Stimulated activated effector memory CD8-positive, alpha-beta T cell treated with anti-CD3 and anti-CD28 coated beads, Interleukin-12 subunit alpha, Interleukin-12 subunit beta, amount 100 ng/mL, for 72 hours (primary cell): ENCODE data around the gene RNASEH2A.
"Not testable (repeated sequence)": the region's sequence is repeated elsewhere in the genome, so short reads cannot be mapped to it uniquely, and the experiment has no call there.

Source experiments
- ATAC-seq: fragments of 150-1000 bp; cut with Tn5 transposase; 2 replicates; pipeline ENCODE4 v1.10.0; 2021
- DNase-seq, 2 donors: peaks; one replicate each; pipeline ENCODE4 v3.0.0; 2021 to 2022; ENCODE audit warnings: low spot score in 2 of 2
- H3K27ac Mint-ChIP-seq: one replicate; pipeline ENCODE4 v1.8.0; 2022; ENCODE audit warnings: mild to moderate bottlenecking, mixed read lengths
- H3K36me3 Mint-ChIP-seq: one replicate; pipeline ENCODE4 v1.8.0; 2022; ENCODE audit warnings: mild to moderate bottlenecking, mixed read lengths
- H3K4me1 Mint-ChIP-seq: one replicate; pipeline ENCODE4 v1.8.0; 2022; ENCODE audit warnings: mixed read lengths
- H3K4me3 Mint-ChIP-seq: one replicate; pipeline ENCODE4 v1.8.0; 2022; ENCODE audit warnings: mild to moderate bottlenecking, mixed read lengths
- H3K9me3 Mint-ChIP-seq: one replicate; pipeline ENCODE4 v1.8.0; 2022; ENCODE audit warnings: mixed read lengths

Gene RNASEH2A

DNA sequence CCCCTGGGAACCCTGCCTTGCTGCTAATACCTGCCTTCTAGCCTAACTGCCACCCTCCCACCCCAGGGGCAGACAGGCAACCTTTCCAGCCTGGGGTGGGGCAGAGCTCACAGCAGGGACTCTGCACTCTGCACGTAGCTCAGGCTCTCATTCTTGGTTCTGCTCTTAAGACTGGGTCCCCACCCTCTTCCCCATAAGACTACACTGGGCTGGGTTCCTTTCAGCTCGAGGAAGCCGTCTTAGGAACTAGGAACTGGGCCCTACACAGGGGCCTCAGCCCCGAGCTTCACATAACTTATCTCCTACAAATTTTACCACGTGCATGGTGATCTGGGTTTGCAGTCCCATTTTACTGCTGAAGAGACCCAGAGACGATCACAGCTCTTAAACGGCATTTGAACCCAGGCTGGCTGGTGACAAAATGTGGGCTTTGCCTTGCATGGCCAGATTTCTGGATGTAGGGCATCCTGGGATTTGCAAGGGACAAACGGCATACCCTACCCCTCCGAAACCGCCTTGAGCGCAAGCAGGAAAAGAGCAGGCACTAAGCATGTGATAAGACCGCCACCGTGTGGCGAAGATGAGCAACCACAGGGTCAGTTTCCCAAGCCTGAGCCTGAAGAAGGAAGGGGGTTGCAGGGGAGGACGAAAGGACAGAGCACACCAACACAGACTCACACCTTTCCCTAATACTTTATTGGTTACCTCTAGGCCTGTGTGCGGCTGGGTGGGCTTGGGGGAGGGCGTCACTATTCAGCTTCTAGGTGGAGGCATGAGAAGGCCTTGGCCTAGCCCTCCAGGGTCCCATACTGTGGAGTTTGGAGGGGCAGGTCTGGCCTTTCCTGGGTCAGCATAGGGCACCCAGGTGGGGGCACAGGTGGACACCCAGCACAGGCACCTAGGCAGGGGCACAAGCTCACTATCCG, 10.0 kb upstream of the RNASEH2A start:
- no peaks in the 10 kb centered on the region for H3K9me3 Mint-ChIP-seq
- H3K4me3 Mint-ChIP-seq = peak overlapping the region; percentile 98
- H3K27ac Mint-ChIP-seq = peak overlapping the region; percentile 83
- H3K4me1 Mint-ChIP-seq = peaks cover 30% of the 10 kb centered on the region
- DNase-seq (peak; percentile 67 to 89), ATAC-seq (no peak)
- H3K36me3 Mint-ChIP-seq = peaks cover 85% of the 10 kb centered on the region

DNA sequence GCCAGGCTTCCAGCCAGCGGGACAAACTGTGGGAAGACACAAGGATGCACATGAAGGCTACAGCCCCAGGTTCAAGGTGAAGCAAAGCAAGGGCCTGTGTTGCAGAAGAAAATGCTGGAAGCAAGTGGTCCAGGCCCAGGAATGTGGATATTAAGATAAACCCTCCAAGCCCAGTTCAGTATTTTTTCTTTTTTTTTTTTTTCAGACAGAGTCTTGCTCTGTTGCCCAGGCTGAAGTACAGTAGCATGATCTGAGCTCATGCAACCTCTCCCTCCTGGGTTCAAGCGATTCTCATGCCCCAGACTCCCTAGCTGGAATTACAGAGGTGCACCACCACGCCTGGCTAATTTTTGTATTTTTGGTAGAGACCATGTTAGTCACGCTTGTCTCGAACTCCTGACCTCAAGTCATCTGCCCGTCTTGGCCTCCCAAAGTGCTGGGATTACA, 9.2 kb upstream of the RNASEH2A start:
- H3K4me3 Mint-ChIP-seq = no peak overlapping the region
- no peak for DNase-seq
- peaks cover 33% of the 10 kb centered on the region for H3K4me1 Mint-ChIP-seq
- H3K9me3 Mint-ChIP-seq = no peaks in the 10 kb centered on the region
- H3K27ac Mint-ChIP-seq = no peak overlapping the region
- no peak for ATAC-seq
- peaks cover 80% of the 10 kb centered on the region for H3K36me3 Mint-ChIP-seq

DNA sequence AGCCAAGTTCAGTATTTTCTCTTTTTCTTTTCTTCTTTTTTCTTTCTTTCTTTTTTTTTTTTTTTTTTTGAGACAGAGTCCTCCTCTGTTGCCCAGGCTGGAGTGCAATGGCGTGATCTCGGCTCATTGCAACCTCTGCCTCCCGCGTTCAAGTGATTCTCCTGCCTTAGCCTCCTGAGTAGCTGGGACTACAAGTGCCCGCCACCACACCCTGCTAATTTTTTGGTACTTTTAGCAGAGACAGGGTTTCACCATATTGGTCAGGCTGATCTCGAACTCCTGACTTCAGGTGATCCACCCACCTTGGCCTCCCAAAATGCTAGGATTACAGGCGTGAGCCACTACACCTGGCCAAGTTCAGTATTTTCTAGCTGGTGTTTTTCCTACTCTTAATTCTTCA, 8.8 kb upstream of the RNASEH2A start:
- H3K27ac Mint-ChIP-seq, H3K4me3 Mint-ChIP-seq, H3K9me3 Mint-ChIP-seq, ATAC-seq, DNase-seq: not testable (repeated sequence)
- H3K4me1 Mint-ChIP-seq = peaks cover 38% of the 10 kb centered on the region
- peaks cover 76% of the 10 kb centered on the region for H3K36me3 Mint-ChIP-seq

DNA sequence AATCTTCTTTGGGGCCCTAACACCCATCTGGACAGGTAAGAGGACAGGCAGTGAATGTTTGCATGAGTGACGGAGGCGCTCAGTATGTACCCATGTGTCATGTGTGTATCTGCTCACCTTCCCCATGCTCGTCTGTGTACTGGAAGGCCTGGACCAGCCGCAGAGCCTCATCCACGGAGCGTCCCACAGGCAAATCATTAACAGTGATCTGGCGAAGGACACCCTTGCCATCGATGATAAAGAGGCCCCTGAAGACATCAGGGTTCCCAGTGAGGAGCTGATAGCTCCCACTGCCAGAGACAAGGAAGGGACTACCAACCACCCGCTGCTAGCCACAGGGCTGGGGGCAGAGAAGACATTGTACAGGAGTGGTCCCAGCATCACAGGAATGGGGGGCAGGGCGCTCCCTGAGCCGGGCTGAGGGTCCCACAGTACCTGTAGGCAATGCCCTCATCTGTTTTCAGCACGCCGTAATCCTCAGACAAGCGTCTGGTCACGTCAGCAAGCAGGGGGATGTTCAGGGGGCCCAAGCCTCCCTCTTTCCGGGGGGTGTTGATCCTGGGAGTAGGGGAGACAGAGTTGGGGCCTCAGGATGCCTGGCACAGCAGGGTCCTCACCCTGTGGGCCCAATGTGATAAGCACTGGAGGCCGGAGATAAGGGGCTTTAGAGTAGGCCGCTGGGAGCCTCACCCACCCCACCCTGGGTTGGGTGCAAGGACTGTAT, 6.5 kb upstream of the RNASEH2A start:
- DNase-seq = no peak
- Mint-ChIP-seq H3K4me3 (peak overlapping the region; percentile 86), H3K36me3 (peaks cover 59% of the 10 kb centered on the region), H3K9me3 (no peaks in the 10 kb centered on the region), H3K4me1 (peaks cover 29% of the 10 kb centered on the region), H3K27ac (no peak overlapping the region)
- ATAC-seq = no peak

DNA sequence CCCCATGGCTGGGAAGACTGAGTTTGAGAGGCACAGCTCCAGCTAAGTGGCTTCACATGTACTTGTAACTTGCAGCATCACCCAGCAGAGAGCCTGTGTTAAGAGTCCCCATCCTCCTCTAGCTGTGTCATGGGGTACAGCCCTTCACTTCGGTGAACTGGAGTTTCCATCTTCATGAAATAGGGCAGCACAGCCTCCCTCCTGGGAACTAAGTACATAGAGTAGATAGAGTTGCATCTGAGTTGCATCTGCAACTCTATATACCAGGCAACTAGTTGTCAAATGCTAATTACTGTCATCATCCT, 6.0 kb upstream of the RNASEH2A start:
- DNase-seq = no peak
- ATAC-seq = no peak
- H3K27ac Mint-ChIP-seq = peak overlapping the region; percentile 88
- H3K9me3 Mint-ChIP-seq = no peaks in the 10 kb centered on the region
- peaks cover 29% of the 10 kb centered on the region for H3K4me1 Mint-ChIP-seq
- H3K36me3 Mint-ChIP-seq = peaks cover 55% of the 10 kb centered on the region
- peak overlapping the region; percentile 86 for H3K4me3 Mint-ChIP-seq

DNA sequence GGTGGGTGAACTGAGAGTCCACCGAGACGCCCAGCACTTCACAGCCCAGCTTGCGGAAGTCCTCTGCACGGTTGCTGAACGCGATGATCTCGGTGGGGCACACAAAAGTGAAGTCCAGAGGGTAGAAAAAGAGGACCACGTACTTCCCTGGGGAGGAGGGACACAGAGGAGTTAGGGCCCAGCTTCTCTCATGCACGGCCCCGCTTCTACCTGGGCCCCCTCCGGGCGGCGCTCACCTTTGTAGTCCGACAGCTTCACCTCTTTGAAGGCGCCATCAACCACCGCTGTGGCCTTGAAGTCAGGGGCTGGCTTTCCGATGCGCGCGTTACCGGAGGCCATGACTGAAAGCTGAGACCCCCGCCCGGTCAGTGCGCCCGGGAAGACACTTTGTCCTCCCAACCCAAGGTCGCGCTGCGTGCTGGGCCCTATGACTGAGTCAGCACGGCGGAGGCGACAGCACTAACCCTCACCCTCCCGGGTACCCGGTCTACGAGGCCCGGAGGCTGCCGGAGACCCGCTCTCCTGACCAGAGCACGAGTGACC, 5.4 kb upstream of the RNASEH2A start:
- H3K4me1 Mint-ChIP-seq = peaks cover 25% of the 10 kb centered on the region
- peak overlapping the region; percentile 88 for H3K27ac Mint-ChIP-seq
- peak overlapping the region; percentile 86 for H3K4me3 Mint-ChIP-seq
- peaks cover 52% of the 10 kb centered on the region for H3K36me3 Mint-ChIP-seq
- H3K9me3 Mint-ChIP-seq = no peaks in the 10 kb centered on the region
- ATAC-seq (peak; percentile 57), DNase-seq (no peak)

DNA sequence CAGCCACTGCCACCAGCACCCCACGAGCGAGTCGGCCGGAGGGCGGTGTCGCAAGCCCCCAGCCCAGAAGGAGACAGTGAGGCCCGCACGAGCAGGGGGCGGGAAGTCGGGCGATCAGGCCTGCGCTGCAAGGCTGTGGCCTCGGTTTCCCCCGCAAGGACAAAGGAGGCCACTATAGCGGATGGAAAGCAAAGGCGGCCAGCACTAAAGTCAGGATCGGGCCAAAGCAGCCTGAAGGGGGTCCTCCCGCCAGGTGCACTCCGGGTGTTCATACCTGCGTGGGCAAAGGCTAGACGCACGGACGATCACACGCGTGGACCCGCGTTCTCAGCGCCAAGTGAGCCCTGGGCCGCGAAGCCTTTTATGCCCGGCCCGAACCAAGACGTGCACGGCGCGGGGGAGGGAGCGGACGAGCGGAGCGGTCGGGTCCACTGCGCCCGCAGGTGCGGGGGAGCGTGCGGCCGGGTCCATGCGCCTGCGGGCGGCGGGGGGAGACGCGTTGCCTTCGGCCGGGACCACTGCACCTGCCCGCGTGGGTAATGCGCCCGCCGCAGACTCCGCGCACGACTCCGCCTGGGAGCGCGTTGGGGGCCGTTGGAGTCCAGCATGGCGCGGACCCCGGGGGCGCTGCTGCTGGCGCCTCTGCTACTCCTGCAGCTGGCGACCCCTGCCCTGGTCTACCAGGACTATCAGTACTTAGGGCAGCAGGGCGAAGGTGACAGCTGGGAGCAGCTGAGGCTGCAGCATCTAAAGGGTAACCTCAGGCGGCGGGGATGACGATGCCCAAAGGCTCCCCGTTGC, 4.7 kb upstream of the RNASEH2A start, which contains the start of the genes PRDX2 and THSD8:
Gene PRDX2, minus strand, starts transcription at position 335 of the 801 bp plus-strand sequence. CDS start 539 bp downstream, outside the sequence.
Gene THSD8, plus strand, starts transcription at position 604 of the 801 bp plus-strand sequence. Its CDS starts 3 bp downstream, at position 607.
- peak; percentile 78 for ATAC-seq
- Mint-ChIP-seq H3K4me1 (peaks cover 25% of the 10 kb centered on the region), H3K4me3 (peak within 1 kb of the TSS; percentile 86), H3K27ac (peak within 1 kb of the TSS; percentile 88), H3K9me3 (no peaks in the 10 kb centered on the region), H3K36me3 (peaks cover 49% of the 10 kb centered on the region)
- peak; percentile 68 to 88 for DNase-seq

DNA sequence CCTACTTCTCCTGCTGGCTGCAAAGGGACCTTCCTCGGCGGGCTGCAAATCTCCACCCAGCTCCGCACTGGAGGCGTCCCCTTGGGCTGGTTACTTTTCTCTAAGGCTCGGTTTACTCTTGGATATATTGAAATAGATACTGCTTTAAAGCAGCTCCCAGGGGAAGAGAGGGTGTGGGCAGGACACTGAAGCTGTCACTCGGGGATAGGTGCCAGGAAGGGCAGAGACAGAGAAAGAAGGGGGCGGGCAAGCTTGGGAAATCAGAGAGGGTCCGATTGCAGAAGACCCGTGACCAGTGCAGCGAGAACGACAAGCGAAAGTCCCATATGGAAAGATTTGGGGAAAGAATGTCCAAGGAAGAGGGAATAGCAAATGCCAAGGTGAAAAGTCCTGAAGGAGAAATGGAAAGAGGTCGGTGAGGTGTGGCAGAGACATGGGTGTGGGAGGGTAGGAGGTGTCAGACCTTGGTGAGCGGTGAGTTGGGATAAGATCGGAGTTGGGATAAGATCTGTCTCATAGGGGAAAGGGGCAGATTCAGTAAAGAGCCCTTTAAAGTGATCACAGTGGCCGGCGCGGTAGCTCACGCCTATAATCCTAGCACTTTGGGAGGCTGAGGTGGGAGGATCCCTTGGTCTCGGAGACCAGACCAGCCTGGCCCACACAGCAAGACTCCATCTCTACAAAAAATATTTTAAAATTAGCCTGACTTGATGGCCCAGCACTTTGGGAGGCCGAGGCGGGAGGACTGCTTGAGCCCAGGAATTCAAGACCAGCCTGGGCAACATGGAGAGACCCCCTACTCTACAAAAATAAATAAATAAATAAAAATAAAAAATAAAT, 3.9 kb upstream of the RNASEH2A start:
- Mint-ChIP-seq H3K4me3 (peak overlapping the region; percentile 86), H3K9me3 (no peaks in the 10 kb centered on the region), H3K36me3 (peaks cover 52% of the 10 kb centered on the region), H3K4me1 (peaks cover 30% of the 10 kb centered on the region), H3K27ac (no peak overlapping the region)
- DNase-seq (no peak), ATAC-seq (no peak)

DNA sequence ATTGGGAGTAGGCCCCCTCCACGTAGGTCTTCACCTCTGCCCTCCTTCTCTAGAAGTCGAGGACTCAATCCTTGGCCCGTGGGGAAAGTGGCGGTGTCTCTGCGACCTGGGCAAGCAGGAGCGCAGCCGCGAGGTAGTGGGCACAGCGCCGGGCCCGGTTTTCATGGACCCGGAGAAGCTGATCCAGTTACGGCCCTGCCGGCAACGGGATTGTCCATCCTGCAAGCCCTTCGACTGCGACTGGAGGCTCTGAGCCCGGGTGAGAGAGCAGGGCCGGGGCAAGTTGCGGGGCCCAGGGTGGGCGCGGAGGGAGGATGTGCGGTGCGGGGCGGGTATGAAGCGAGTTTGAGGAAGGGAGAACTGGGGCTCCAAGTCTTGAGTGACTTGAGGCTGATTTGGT, 2.3 kb upstream of the RNASEH2A start:
- Mint-ChIP-seq H3K4me3 (no peak overlapping the region), H3K27ac (no peak overlapping the region), H3K36me3 (peaks cover 52% of the 10 kb centered on the region)

DNA sequence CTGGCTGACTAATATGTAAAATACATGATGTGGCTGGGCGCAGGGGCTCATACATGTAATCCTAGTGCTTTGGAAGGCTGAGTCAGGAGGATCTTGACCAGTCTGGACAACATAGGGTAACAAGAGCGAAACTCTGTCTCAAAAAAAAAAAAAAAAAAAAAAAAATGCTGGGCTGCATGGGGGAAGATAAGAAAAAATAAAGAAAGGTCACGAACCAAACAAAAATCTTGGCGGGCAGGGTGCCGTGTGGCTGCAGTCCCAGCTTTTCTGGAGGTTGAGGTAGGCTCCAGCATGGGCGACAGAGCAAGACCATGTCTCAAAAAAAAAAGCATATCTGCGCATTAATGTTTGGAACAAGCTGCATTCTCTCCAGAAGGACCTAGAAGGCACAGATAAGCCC, 8.7 kb downstream of the RNASEH2A start:
- no peak for ATAC-seq
- Mint-ChIP-seq H3K27ac (no peak overlapping the region), H3K4me3 (no peak overlapping the region), H3K4me1 (no peaks in the 10 kb centered on the region), H3K36me3 (peaks cover 51% of the 10 kb centered on the region), H3K9me3 (no peaks in the 10 kb centered on the region)
- no peak for DNase-seq

More for the DNA sequence above, 2.3 kb upstream of the RNASEH2A start:
- DNase-seq = no peak
- no peak for ATAC-seq
- Mint-ChIP-seq H3K9me3 (no peaks in the 10 kb centered on the region), H3K4me1 (peaks cover 35% of the 10 kb centered on the region)

DNA sequence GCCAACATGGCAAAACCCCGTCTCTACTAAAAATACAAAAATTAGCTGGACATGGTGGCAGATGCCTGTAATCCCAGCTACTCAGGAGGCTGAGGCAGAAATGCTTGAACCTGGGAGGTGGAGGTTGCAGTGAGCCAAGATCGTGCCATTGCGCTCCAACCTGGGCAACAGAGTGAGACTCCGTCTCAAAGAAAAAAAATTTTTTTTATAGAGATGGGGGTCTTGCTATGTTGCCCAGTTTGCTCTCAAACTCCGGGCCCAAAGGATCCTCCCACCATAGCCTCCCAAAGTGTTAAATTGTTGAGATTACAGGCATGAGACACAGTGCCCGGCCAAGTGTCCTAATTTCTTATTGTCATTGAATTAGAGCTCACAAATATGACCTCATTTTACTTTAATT, 10.8 kb downstream of the RNASEH2A start:
- not testable (repeated sequence) for H3K9me3 Mint-ChIP-seq, H3K4me1 Mint-ChIP-seq, DNase-seq, H3K27ac Mint-ChIP-seq, H3K4me3 Mint-ChIP-seq, ATAC-seq
- H3K36me3 Mint-ChIP-seq = peaks cover 34% of the 10 kb centered on the region

DNA sequence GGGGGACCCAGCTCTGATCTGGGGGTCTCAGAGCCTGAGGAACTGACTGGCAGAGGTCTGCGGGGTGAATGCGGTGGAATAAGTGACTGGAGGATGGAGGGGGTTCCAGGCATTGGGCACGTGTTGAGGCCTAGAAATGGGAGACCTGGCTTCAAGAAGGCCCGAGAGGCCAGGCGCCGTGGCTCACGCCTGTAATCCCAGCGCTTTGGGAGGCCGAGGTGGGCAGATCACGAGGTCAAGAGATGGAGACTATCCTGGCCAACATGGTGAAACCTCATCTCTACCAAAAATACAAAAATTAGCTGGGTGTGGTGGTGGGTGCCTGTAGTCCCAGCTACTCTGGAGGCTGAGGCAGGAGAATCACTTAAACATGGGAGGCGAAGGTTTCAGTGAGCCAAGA, 11.4 kb downstream of the RNASEH2A start:
- not testable (repeated sequence) for H3K9me3 Mint-ChIP-seq, H3K4me3 Mint-ChIP-seq, ATAC-seq, H3K4me1 Mint-ChIP-seq, H3K27ac Mint-ChIP-seq, DNase-seq
- H3K36me3 Mint-ChIP-seq = peaks cover 28% of the 10 kb centered on the region

DNA sequence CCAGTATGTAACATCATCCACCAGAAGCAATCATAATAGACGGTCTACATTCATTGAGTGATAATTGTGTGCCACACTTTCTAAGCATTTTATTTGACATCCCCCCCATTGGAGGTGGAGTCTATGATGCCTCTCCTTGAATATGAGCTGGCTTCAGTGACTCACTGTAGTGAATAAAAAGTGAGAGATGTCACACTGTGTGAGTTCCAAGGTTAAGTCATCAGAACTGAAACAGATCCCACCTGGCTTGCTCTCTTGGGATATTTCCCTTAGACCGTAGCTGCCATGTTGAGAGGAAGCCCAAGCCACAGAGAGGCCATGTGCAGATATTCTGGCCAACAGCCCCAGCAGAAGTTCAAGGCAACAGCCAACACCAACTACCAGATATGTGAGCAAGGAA, 15.4 kb downstream of the RNASEH2A start:
- peak; percentile 43 for ATAC-seq
- no peak for DNase-seq
- Mint-ChIP-seq H3K4me3 (no peak overlapping the region), H3K4me1 (peaks cover 12% of the 10 kb centered on the region), H3K27ac (no peak overlapping the region), H3K36me3 (no peaks in the 10 kb centered on the region), H3K9me3 (no peaks in the 10 kb centered on the region)
